Cerebellar cortex (tissue), 1 donor: ENCODE measurements around the gene ANKRD28.
"Not testable (repeated sequence)": the region's sequence is repeated elsewhere in the genome, so short reads cannot be mapped to it uniquely, and the experiment has no call there.

ENCODE experiments used
- DNase-seq: peaks from one replicate; pipeline ENCODE4 v3.0.0-alpha.2; 2015; ENCODE audit warnings: low spot score

Gene ANKRD28

DNA sequence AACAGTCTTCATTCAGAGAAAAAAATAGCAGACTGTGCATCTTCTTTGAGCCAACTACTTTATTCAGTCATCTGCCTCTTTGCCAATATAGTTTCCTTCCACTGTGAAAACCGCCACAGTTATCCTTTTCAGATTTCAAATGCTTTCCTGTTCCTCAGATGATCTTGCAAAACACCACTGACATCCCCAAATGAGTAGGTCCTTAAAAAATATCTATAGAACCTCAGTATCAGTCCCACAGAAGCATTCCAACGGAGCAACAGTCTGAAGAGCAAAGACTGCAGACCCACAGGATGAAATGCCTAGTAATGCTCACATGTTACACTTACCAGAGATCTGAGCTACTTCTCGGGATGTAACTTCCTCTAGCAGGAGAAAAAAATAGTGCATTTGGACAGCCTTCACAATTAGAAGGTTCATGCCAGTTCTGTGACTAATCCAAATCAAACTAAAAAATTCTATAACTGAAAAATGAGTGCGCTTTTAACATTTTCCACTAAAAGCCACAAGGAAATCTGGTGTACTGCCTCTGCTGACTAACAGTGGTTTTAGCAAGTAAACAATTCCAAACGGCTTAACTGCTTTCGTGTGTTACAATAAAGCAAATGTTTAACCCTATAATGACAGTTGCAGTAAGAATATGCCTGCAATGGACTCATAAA lies at the start of gene ANKRD28:
ANKRD28 (minus strand) TSS at position 338 of the 662 bp plus-strand sequence. CDS start 1,458 bp downstream, outside the sequence.
- DNase-seq = peak; percentile 86

DNA sequence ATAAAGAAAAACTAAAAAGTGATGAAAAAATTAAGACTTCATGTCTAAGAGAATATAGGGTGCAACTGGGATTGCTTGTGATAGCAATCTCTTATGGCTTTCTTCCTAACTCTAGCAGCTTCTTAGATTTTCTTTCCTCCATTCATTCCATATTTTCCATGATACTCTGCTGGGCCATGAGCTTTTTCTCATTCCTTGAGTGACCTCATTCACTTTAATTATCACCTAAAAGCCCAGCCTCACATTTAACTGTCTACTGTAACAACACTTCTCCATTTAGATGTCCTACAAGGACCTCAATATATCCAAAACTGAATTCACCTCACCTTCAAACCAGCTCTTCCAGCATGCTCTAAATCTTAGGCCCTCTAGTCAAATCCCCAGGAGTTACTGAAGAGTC lies 49.5 kb upstream of the ANKRD28 start:
- DNase-seq = no peak

DNA sequence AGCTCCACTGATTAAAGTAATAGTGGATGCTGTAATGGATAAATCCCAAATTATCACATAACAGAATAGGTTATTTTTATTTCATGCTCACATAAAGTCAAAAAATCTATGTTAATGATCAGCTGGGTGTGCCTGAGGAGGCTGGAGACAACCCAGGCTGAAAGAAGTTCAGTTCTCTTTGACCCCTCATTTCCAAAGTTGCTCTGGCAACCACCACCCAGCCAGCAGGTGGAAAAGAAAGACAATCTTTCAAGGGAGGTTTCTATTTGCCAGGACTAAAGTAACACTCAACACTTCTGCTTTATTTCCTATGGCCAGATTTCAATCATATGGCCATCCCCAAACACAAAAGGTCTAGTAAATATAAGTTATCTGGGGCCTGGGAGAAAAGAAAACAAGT lies 48.8 kb upstream of the ANKRD28 start:
- DNase-seq = no peak

DNA sequence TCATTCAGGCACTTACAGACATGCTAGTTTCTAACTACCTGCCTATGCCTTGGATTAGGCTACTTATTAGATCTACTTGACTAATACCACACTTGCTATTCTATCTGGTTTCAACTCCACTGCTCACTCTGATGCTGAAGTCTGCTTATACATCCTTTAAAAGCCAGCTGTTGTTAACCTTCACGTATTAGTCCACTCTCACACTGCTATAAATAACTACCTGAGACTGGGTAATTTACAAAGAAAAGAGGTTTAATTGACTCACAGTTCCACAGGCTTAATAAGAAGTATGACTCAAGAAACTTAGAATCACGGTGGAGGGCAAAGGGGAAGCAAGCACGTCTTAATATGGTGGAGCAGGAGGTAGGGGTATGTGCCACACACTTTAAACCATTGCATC lies 47.7 kb upstream of the ANKRD28 start:
- no peak for DNase-seq

DNA sequence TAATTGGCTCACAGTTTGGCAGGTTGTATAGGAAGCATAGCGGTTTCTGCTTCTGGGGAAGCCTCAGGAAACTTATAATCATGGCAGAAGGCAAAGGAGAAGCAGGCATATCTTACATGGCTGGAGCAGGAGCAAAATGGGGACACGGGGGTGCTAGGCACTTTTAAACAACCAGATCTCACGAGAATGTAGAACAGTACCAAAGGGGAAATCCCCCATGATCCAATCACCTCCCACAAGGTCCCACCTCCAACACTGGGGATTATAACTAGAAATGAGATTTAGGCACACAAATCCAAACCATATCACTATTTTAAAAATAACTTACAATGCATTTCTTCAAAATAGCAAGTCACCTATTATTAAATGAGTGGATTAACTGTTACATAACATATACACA lies 47.1 kb upstream of the ANKRD28 start:
- no peak for DNase-seq

DNA sequence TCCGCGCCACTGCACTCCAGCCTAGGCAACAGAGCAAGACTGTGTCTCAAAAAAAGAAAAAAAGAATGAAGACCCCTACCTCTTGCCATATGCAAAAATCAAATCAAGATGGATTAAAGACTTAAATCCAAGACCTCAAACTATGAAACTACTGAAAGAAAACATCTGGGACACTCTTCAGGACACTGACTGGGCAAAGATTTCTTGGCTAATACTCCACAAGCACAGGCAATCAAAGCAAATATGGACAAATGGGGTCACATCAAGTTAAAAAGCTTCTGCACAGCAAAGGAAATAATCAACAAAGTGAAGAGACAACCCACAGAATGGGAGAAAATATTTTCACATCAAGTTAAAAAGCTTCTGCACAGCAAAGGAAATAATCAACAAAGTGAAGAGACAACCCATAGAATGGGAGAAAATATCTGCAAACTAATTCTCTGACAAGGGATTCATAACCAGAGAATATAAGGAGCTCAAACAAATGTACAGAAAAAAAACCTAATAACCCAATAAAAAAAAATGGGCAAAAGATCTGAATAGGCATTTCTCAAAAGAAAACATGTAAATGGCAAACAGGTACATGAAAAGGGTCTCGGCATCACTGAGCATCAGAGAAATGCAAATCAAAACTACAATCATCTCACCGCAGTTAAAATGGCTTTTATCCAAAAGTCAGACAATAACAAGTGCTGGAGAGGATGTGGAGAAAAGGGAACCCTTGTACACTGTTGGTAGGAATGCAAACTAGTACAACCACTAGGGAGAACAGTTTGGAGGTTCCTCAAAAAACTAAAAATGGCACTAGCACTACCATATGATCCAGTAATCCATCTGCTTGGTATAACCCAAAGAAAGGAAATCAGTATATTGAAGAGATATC lies 43.6 kb upstream of the ANKRD28 start:
- not testable (repeated sequence) for DNase-seq

DNA sequence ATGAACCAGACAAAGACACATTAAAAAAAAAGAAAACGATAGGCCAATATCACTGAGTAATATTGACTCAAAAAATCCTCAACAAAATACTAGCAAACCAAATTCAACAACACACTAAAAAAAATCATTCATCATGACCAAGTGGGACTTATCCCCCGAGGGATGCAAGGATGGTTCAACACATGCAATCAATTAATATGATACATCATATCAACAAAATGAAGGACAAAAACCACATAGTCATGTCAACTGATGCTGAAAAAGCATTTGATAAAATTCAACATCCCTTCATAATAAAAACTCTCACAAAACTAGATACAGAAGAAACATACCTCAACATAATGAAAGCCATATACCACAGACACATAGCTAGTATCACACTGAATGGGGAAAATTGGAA lies 41.8 kb upstream of the ANKRD28 start:
- no peak for DNase-seq

DNA sequence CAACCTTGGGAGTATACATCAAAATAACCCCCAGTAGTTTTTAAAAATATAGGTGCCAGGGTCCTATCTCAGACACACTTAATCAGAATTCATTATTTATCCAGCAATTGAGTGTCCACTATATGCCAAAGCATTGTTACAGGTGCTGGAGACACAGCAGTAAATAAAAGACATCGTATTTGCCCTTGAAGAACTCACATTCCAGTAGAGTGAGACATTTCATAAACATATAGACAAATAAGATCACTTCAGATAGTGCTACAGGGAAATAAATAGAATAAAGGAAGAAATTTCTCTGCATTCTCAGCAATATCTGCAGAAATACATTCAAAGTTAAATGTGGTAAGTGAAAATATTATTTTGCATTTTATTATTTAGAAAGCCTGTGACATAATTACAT lies 34.1 kb upstream of the ANKRD28 start:
- DNase-seq = no peak

DNA sequence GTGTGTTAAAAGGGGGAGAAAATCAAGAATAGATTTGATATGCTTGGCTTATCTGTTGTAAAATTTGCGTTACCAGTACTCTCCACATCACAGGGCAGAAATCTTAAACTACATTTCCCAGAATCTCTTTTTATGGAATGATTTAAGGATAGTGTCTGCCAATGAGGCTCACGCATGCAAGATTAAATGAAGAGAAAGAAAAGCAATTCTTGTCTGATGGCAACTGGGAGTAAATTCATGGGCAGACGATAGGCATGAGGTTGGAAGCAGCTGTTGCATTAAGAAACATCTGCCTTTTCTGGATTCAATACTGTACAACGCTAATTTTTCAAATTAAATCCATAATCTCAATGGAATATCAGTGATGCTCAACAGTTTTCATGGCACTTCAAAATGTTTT lies 27.2 kb upstream of the ANKRD28 start:
- DNase-seq = no peak

DNA sequence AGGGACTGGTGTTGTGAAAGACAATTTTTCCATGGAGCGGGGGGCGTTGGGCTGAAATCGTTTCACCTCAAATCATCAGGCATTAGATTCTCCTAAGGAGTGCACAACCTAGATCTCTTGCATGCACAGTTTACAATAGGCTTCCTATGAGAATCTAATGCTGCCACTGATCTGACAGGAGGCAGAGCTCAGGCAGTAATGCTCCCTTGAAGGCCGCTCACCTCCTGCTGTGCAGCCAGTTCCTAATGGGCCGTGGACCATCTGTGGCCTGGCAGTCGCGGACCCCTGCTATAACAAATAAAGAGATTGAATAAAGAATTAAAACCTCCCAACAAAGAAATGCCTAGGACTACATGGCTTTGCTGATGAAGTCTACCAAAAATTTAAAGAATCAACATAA lies 25.3 kb upstream of the ANKRD28 start:
- peak; percentile 75 for DNase-seq

DNA sequence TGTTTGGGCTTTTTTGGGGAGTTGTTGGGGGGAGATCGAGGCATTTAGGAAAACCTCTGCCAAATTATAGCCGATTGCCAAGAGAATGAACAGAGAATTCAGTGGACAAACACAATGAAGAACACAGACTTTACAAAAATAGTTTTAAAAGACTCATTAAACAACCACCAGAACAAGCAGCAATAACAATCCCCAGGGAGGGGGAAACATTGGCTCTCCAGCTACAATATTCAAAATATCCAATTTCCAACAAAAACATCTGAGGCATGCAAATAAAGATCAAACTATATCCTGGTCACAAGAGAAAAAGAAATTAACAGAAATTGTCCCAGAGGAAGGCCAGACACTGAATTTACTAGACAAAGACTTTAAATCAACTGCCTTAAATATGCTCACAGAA lies 24.5 kb upstream of the ANKRD28 start:
- no peak for DNase-seq

DNA sequence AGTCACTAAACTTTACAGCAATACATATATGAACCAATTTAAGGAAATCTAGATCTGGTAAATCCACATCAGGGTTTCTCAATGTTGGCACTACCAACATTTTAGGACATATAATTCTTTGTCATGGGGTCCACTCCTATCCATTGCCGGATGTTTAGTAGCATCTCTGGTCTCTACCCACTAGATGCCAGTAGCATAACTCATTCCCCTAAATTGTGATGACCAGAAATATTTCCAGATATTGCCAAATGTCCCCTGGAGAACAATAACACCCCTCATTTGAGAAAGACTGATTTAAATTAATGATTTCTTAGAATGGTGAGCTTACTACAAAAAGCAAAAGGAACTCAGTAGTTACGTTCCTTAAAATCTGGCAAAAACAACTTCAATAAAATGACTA lies 23.1 kb upstream of the ANKRD28 start:
- DNase-seq = no peak

DNA sequence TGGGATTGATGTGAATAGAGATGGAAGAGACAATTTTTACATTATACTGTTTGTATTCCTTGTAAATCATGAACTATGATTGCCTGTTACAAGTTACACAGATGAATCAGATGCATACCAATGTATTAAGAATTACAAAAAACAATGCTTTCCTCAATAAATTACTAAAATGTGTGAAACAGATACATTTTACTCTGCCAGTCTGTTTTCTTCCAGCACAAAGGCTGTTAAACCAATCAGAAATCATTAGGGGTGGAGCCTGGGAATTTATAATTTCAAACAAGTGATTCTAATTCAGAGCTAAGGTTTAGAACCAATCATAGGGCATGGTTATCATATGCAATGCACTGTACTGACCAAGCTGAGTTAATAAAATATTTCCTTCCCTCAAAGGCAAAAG lies 21.8 kb upstream of the ANKRD28 start:
- DNase-seq = no peak

DNA sequence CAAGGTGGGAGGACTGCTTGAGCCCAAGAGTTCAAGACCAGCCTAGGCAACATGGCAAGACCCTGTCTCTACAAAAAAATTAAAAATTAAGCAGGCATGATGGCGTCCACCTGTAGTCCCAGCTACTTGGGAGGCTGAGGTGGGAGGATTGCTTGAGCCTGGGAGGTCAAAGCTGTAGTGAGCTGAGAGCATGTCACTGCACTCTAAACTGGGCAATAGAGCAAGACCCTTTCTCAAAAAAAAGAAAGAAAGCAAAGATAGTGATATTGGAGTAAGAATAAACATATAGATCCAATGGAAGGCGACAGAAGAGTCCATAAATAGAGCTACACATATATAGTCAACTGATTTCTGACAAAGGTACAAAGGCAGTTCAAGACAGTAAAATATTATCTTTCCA lies 21.3 kb upstream of the ANKRD28 start:
- no peak for DNase-seq

DNA sequence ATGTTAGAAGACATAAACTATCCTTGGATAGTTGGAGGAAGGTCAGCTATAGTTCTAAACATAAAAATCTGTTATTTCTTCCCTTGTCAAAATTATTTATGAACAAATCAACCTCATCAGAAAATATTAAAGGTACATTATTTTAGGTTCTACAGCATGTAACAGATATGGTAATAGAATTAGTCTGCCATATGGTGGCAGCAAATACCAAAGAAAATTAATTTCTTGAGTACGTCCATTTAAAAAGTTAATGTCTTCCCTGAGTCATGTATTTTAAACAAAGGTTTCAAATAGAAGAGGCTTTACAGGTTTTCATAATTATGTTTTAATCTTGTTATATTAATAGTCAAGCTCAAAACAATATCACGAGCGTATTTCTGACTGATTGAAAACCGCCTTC lies 17.9 kb upstream of the ANKRD28 start:
- peak; percentile 83 for DNase-seq

DNA sequence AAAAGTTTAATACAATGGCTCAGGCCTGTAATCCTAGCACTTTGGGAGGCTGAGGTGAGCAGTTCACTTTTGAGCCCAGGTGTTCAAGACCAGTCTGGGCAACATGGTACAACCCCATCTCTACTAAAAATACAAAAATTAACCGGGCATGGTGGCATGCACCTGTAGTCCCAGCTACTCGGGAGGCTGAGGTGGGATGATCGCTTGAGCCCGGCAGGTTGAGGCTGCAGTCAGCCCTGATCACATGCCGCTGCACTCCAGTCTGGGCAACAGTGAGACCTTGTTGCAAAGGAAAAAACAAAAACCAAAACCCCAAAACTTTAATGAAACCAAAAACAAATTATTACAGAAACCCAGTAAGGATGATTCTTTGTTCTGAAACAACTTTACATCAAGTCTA lies 15.3 kb upstream of the ANKRD28 start:
- not testable (repeated sequence) for DNase-seq

DNA sequence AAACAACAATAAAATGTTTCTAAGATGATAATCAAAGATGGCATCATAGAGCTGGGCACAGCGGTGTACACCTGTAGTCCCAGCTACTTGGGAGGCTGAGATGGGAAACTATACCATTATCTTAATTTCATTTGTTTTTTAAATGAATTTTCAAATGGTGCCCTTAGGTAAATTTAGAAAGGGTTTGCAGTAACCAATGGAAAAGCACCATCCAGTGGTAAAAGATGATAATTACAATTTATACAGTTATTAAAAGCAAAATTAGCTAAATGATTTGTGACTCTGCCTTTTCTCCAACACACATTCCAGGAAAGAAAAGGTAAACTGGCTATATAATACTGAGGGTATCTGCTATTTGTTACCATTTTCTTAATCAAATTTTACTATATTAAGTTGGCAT lies 14.4 kb upstream of the ANKRD28 start:
- peak; percentile 59 for DNase-seq

DNA sequence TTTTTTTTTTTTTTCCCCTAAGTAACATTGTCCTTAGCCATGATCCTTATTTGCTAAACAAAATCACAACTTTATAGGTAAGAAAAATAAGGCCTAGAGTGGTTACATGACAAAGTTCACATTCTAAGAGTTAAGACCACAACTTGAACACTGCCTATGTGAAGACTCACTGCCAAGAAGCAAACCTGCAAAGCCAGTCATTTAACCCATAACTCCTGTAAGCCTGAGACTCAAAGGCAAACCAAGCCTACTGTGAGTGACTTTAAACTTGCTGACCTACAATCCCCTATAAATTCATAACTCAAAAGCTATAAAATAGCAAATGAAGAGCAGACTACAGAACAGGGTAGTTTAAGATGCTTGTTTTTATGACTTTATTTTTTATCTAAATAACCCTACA lies 12.9 kb upstream of the ANKRD28 start:
- no peak for DNase-seq

DNA sequence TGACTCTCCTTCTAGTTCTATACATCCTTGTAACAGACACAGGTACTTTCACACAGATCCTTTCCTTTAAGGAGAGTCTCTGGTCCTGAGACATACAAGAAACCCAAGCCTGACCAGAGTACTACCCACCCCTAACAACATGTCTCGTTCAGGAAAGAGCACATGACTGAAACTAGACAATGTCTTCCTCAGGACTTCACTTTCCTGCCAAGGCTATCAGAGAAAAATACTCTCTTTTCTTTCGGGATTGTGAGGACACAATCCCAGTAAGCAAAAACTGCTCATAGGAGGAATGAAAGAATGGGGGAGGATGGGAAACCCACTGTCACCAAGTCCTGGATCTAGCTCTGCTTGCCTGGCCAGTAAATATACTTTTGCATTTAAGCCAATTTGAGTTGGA lies 11.5 kb upstream of the ANKRD28 start:
- DNase-seq = no peak

DNA sequence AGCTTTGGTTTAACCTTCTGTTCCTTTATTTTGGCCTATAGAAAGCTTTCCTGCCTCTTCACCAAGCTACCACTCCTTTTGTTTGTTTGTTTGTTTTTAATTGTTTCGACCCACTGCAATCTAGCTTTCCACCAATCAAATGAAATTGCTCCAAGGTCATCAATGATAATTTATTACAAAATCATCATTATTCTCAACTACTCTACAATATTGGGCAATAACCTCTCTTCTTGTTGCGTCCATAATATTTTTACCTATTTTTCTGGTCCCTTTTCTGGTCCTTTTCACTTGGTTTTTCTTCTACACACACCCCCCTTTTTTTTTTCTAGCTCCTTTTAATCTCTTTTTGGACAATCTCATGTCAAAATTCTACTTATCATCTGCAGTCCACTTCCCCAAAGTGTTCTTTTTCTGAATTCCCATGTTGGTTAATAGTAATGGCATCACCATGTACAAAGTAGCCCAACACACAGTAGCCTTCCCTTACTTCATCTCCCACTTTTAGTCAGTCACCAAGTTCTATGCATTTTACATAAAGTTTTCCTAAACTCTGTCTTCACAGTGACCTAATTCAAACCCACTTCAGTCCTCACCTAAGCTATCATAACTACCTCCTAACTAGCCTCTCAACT lies 11.0 kb upstream of the ANKRD28 start:
- no peak for DNase-seq

DNA sequence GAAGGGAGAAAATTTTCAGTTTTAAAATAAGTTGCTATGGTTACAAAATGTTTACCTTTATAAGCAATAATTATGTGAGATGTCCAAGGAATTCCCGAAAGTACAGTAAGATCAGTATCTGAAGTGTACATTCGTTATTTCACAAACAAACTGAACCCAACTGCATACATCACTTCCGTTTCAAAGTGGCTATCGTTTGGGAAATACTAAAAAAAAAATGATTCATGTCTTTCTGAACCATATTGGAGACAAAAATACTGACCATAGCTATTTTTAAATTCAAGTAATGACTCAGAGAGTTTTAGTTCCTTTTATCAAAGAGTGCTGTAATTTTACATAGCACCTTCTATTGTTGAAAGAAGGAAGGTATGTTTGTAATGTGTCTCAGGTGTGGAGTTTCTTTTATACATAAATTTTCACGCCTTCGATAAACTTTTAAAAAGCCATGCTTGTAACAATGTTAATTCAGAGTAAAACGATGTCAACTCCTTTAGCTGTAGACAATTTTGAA lies 8.0 kb upstream of the ANKRD28 start:
- DNase-seq = no peak

DNA sequence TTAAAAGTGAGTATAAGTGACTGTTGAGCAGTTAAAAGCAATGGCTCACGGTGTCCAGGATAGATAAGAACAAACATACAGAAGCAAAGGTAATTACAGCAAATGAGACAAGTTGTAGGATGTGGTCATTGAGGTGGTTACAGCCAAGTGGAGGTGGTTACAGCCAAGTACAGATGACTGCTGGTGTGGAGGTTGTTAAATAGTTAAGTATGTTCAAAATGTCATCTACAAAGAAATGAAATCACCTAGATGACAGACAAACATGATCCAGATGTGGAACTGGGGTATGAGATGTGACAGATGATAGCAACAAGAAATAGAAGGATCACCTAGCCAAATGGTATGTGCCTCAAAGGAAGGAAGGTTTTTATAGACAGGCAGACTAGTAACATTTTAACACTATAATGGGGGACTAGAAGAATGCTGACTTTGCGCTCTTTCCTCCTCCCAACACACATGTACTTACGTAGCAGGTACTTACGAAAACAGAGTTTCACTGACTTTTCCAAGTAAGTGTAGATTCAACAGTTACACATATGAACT lies 6.8 kb upstream of the ANKRD28 start:
- no peak for DNase-seq

DNA sequence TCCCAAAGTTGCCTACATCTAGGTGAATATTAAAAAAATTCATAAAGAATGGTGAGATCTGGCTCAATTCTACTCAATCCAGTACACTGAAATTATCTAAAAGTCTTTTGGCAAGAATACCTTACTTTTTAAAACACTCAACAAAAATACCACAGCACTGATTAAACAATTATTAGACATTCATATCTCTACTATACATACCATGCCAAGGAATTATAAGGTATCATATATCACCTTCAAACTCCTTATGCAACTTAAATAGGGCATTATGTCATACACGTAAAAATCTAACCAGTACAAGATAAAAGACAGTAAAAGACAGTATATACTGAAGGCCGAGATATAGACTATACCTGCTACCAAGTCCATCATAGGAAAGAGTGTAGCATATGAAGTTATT lies 6.1 kb upstream of the ANKRD28 start:
- DNase-seq = no peak
